Fibroblast of the conjunctiva (primary cell): ENCODE data around the gene ANKMY1.
A peak's percentile ranks its signal among the peaks of the same experiment; 100 is the strongest.

Source experiments
- DNase-seq: peaks from one replicate; pipeline ENCODE4 v3.0.0-alpha.2; 2010; ENCODE audit warnings: low read depth

ANKMY1 gene

DNA sequence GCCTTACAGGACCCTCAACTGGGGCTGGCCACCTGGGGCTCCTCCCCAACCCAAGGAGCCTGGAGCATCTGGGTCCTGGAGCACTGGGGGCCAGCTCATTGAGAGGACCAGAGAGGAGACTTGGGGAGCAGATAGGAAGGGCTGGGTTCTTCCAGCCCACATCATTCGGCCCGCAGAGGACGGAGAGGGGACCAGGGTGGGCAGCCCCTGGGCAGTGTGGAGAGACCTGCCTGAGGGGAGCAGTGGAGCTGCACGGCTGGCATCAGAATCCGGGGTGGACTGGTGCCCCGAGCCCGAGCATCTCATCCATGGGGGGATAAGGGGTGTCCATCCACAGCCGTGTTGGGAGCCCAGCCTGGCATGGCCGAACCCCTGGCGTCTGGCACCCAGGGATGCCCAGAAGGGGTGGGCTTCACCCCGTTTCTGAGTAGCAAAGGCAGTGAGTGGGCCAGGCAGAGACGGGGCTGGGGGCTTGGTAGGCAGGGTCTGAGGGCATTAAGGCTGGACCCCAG is 111.1 kb downstream of the ANKMY1 start:
- DNase-seq = no peak

DNA sequence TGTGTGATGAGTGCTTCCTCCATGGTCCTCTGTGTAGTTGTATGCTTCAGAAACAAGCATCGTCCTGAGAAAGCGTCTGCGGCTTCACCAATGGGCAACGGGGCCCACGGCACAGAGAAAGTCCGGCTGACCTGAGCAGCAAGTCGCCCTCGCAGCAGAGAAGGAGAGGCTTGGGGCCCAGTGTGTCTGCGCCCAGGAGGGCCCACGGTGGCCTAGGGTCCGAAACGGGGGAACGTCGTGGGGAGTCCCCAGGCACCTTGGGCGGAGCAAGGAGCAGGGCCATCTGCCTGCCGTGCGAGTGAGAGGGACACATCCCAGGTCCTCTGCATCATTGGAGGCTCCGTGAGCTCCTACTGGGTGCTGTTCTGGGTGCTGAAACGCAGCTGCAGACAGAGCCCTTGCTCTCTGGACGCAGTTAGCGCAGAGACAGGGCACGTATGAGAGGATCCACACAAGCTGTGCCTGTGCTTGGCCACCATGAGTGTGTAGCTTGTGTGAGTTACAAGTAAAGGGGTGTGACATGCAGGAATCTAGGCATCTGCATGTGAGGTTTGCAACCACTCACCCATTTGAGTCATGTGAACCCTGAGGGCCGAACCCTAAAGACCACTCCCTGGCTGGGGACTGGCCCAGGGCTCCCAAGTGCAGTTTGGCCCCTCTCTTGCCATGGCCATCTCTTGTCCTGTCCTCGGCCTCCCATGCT is 111.7 kb downstream of the ANKMY1 start:
- no peak for DNase-seq

DNA sequence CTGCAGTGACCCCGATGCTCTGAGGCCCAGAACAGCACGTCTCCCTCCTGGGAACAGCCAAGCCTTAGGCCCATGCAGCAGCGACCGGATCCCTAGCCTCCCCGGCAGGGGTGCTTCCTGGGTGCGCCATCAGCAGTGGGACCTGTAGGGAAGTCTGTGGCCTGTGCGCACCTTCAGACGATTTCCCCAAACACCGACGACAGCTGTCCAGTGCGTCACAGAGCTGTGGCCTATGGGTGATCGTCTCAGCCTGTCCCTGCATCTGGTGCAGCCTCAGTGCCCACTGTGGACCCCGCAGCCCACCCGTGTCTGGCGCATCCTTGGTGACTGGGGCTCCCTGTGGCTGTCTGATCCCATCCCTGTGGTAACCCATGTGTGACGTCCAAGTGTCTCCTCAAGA is 113.3 kb downstream of the ANKMY1 start:
- DNase-seq = no peak

DNA sequence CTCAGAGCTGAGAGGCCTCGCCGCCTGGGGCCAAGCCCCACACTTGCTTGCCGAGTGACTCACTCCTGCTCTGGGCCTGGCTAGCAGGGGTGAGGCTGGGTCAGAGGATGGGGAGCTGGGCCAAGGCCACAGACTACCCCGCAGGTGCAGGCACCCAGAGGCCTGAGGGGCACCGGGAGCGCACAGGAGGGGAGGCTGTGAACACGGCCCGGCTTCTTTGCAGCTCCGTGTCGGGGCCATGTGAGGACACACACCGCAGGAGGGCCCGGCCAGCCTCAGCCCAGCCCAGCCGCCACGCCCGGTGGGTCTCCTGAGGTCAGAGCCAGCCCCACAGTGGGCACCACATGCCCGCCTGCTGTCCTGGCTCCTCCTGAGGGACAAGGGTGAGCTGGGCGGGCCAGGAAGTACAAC is 113.9 kb downstream of the ANKMY1 start:
- no peak for DNase-seq

DNA sequence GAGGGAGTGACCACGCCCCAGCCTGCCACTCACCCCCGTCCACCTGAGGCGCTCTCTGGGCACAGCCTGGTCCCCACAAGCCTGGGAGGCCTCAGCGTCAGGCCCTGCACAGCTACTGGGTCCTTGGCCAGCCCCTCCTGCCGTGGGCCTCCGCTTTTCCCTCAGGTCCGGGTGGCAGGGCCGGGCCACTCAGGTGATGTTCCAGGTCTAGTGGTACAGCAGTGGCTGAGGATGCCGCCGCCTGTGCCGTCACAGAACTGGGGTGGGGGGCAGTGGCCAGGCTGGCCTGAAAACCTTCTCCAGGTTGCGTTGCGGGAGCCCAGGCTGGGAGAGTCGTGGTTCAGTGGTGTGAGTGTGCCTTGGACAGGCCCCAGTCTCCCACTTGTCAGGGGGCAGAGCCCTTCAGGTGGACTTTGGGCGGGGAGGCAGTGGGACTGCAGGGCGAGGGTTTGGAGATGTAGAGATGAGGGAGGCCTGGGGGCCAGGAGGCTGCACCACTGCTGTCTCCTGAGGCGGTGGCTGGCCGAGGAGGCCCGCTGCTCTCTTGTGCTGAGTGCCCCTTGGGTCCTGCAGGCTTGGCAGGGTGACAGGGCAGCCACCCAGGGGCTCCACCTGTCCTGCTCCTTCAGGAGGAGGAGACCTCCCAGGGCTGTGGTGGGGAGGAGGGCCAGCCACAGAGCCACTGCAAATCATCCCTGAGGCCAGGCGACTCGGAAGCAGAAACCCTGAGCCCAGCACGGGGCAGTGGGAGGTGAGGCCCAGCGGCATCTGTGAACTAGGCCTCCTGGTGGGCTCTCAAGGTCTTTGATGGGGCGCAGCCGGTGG is 114.7 kb downstream of the ANKMY1 start:
- DNase-seq = no peak

DNA sequence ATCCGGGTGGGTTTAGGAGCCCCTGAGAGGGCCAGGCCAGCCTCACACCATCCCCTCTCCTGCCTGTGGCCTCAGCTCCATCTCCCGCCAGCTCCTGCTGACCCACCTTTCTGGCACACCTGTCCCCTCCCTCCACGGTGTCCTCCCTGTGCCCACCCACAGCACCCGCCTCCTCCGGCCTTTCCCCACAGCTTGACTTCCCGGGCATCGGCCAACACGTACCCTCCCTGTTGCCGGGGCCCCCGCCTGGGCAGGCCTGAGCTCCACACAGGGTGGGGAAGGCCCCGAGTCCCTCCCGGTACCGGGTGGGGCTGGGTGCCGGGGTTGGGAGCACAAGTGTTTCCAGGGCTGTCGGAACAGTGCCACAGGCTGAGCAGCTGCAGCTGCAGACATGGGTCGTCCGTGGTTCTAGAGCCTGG is 115.8 kb downstream of the ANKMY1 start:
- no peak for DNase-seq

DNA sequence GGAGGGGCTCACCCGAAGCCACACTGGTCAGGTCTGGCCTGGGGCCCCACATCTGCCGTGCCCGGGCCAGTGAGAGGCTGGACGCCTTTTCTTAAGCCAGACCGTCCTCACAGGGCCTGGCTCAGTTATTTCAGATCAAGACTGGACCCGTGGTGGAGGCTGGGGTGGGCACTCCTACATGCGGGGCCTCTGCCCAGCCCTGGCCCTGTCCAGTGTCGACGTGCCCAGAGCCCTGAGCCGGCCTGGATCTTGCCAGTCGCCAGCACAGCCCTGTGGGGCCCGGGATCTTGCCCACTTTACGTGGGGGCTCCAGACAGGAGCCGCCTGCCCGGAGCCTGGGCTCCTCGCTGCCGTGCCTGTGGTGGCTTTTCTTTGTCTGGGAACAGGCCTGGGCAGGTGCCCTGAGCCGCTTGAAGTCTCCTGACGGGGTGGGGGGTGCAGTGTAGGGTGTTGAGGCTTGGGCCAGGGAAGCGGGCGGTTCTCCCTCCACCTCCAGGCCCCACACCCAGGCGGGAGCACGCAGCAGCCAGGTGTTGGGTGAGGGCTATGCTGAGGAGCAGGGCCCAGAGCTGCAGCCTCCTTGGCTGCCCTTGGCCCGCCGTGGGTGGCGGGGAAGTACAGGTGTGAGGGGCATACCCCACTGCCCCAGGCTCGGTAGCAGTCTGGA is 116.3 kb downstream of the ANKMY1 start:
- DNase-seq = no peak

DNA sequence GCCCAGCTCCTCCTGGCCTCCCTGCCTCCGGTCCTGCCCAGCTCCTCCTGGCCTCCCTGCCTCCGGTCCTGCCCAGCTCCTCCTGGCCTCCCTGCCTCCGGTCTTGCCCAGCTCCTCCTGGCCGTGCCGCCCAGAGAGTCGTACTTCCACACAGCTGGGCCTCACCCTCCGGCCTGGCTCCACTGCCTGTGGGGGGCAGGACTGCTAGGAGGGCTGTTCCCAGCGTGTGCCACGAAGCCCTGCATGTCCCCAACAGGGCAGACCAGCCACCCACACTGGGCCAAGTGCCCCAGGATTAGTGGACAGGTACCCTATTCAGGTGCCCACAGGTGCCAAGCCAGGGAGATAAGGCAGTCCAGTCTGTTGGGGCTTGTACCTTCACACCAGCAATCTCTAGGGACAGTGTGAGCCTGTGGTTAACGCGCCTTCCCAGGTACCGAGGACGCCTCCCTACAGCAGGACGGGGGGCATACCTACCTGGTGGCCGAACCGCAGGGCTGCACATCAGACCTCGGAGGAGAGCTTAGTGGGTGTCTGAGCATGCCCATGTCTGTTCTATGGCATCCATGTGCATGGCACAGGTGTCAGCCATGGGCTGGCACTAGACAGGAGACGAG is 117.0 kb downstream of the ANKMY1 start:
- no peak for DNase-seq

DNA sequence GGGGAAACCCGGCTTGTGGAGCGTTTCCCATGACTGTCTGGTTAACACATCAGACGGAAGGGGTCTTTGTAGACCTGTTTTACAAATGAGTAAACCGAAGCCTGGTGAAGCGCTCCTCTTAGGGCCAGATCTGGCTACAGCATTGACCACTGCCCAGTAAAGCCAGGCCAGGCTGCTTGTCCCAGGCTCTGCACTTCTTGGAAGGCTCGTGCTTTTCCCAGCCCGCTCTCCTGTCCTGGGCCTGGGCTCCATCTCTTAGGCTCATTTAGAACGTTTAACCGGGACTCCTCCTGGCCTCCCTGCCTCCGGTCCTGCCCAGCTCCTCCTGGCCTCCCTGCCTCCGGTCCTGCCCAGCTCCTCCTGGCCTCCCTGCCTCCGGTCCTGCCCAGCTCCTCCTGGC is 117.5 kb downstream of the ANKMY1 start:
- no peak for DNase-seq

DNA sequence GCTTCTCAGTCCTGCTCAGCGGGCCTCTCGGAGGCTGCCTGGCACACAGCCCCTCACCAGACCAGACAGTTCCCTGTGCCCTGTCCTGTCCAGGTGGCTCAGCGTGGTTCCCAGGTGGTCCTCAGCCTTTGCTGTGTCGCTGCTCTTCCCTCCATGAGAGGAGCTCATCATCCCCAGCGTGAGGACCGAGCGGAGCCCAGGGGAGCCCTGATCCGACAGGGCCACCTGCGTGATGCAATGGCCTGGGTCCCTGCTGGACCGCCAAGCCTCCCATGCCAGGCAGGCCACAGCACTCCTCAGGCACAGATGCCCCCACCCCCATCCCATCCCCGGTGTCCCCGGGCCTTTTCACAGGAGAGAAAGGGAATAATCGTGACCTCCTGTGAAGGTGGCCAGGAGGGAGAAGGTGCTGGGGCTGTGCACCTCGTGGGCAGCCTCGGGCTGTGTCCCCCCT is 118.1 kb downstream of the ANKMY1 start:
- DNase-seq = no peak

DNA sequence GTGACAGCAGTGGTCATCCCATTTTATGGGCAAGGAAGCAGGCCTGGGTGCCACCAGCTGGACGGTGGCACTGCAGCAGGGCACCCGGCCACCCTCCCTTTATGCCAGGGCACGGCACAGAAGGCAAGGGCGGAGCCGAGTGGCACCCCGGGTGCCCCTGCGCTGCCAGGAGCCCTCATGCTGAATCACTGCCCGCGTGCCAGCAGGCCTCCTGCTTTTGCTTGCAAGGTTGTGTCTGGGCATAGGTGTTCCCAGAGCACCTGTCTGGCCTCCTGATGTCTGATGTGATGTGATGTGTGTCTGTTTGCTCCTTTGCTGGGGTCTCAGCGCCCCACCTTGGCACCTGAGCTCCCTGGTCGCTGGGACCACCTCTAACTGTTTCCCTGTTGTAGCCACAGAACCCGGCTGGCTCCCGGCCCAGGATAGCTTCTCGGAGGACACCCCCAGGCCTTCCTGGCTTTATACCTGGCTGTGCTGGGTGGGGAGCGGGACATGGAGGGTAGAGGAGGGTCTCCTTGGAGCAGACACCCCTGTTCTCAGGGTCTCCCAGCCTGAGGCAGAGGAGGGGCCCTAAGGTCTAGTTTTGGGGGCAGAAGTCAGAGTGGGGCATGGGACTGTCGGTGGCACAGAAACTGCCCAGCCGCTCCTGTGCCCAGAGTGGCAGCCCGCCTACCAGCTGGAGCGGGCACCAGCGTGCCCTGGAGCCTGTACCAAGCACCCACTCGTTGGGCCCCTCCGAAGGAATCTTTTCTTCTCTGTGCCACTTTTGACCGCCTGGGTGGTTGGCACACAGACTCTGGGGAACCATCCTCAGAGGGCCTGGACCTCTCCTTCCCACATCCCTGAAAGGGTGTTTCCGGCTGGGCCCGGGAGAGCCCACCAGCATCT is 118.7 kb downstream of the ANKMY1 start:
- no peak for DNase-seq

DNA sequence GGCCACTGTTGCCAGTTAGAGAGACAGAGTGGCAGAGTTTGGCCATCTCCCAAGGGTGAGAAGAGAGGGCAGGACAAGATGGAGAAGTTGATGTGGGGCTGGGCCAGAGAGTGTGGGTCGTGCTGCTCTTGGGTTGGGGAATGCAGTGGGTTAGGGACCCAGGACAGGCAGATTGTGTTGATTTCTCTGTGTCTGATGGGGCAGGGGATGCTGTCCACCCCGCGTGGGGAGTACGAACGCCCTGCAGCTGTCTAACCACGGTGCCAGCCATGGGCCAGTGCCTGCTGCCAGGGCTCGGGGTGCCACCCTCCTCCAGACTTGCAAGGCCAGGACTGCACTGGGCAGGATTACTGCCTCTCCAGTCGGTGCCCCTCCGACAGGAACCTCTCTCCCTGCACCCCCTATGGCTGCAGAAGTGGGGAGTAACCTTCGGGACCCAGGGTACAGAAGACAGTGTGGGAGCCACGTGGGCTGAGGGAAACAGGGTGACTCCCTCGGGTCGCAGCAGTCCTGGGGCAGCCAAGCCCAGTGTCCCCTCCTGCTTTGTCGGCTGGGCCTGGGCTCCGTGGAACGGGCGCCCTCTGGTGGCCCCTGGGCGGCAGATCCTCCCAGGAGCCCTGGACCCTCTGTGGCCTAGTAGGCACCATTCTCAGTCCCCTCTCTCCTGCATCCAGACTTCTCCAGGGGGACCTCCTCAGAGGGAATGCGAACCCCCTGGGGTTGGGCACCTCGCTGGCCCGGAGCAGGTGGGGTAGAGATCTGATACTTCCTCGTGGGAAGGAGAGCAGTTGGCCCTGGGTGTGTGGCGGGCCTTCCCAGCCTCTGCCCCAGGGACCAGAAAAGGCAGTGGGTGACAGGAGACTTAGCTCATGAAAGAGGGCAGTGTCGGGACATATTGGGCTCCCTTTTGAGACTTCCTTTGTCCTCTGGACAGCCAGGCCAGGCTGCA is 119.7 kb downstream of the ANKMY1 start:
- DNase-seq = peak; percentile 32

DNA sequence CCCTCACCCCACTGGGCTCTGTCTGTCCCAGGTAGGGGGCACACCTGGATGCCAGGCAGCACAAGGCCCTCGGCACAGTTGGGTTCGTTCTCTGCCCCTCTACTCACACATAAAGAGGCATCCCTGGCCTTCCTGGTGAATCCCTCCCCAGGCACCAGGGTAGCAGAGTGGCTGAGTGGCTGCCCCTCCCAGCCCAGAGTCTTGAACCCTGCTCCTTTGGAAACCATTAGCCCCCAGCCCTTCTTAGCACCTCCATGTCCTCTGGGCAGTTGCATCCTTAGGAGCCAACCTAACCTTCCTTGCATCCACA is 120.3 kb downstream of the ANKMY1 start:
- DNase-seq = no peak

DNA sequence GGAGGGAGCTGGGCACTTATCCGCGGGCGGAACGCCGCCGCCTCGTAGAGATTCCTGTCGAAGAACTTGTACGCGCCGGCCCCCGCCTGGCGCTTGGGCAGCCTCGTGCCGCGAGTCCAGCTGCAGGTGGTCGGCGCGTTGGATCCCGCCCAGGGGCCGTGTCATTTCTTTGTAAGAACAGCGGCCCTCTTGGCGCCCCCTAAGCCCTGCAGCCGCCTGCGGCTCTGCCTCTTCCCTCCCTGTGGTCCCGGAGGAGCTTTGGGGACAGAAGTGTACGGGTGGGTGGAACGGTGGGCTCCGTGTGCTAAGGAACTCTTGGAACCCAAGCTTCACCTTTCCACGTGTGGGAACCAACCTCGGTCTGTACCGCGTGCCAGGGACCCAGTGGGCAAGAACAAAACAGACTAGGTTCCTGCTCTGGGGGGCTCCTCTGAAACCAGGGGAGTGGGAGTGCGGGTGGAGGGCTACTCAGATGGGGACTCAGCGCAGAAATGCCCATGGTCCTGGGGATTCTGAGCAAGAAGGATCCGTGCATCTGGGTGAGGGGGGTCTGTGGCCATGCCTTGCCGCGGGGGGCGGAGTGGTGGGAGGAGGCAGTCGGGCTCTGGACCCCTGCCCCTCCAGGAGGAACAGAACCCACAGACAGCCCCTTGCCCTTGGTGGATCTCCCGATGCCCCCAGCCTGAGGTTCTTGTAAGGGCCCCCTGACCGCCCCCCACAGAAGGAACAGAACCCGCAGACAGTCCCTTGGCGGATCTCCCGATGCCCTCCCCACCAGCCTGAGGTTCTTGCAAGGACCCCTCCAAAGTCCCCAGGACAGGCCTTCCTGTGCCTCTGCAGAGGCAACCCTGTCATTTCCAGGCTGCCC is 120.9 kb downstream of the ANKMY1 start:
- no peak for DNase-seq

DNA sequence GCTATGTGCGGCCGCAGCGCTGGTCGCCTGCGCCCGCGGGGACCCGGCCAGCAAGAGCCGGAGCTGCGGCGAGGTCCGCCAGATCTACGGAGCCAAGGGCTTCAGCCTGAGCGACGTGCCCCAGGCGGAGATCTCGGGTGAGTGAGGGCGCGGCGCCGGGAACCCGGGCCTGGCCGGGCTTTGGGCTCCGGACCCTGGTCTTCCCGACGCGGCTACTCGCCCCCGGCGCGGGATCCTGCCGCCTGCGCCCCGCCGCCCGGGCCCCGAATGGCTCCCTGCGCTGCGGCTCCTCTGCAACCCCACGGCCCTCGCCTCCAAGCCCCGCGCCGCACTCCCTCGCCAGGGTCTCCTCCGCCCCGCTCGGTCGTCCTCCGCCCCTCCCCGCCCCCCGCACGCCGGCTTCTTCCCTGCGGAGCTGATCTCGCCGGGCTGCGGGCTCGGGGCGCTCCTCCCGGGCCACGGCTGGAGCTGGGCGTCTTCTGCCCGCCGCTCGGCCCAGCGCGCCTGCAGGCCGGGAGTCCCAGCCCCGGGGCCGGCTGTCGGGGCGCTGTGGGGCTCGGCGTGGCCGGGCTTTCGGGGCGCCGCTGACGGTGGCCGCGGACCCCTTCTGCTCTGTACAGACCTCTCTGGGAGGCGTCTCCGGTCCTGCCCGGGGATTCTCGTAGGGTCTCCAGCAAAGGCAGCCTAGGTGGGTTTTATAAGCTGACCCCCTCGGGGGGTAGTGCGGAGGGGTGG is 121.7 kb downstream of the ANKMY1 start:
- no peak for DNase-seq

DNA sequence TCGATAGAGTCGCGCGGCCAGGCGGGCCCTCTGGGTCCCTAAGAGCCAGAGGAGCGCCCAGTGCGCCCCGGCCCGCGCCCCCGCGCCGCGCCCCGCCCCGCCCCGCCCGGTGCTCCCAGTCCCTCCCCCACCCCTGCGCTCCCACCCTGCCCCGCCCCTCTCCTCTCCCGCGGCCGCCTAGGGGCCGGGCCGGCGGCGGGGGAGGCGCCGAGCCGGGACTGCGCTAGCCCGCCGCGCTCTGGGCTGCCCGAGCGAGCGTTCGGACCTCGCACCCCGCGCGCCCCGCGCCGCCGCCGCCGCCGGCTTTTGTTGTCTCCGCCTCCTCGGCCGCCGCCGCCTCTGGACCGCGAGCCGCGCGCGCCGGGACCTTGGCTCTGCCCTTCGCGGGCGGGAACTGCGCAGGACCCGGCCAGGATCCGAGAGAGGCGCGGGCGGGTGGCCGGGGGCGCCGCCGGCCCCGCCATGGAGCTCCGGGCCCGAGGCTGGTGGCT is 122.3 kb downstream of the ANKMY1 start, which contains the start of gene GPC1:
Gene GPC1, plus strand, starts transcription at position 207 of the 491 bp plus-strand sequence. Its CDS starts 256 bp downstream, at position 463.
- peak; percentile 51 for DNase-seq

DNA sequence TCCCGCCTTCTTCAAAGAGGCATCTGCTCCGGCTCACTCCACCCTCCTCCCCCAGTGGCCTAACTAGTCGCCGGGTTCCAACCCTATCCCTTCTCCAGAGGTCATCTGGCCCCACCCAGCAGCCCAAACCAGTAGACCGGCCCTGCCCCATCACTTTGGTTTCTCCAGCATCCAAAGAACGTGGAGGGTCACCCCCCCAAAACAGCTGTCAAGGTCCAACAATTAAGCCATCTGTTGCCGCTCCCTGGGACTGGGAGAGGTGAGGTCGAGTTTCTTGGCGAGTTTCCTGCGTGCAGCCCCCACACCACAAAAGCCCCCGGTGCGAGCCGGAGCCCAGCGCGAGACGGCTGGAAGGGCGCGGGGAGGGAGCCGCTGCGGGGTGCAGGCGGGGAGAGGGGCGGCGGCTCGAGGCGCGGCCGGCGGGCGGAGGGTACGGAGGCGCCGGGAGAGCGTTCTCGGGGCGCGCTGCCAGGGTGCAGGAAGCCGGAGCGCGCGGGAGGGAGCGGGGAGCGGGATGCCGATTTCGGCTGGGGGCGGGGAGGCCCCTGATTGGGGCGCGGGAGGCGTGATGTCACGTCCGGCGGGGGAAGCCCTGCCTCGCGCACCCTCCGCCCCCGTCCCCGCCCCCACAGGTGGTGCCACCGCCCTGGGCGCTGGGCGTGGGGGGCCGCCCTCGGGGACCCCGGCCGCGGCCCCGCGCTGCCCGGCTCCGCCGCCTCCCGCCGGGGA is 122.9 kb downstream of the ANKMY1 start:
- peak; percentile 86 for DNase-seq
